OCI-LY3 (cell line): ENCODE measurements around the gene SCAMP3.

Experiments used
- CTCF ChIP-seq: fragments of 200-600, 300-600 bp; sonication (generic); IDR thresholded peaks from 2 replicates; pipeline ENCODE4 v1.5.1; 2014; ENCODE audit warnings: antibody characterized with exemption, low read length, low read depth
- EZH2phosphoT487 ChIP-seq: fragments of 200-600 bp; shearing (Covaris generic); IDR thresholded peaks from 2 replicates; pipeline ENCODE4 v1.6.1; 2018; ENCODE audit warnings: antibody characterized with exemption, mixed run types, low read depth

- TF ChIP-seq CTCF: no peak
- no peak for TF ChIP-seq EZH2phosphoT487
Observed at GRCh38 chr1:155287987-155288543, 25.9 kb upstream of the SCAMP3 start.
